Measurements from ENCODE around the gene OR2M3.

The OR2M3 gene, protein sequence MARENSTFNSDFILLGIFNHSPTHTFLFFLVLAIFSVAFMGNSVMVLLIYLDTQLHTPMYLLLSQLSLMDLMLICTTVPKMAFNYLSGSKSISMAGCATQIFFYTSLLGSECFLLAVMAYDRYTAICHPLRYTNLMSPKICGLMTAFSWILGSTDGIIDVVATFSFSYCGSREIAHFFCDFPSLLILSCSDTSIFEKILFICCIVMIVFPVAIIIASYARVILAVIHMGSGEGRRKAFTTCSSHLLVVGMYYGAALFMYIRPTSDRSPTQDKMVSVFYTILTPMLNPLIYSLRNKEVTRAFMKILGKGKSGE

DNA sequence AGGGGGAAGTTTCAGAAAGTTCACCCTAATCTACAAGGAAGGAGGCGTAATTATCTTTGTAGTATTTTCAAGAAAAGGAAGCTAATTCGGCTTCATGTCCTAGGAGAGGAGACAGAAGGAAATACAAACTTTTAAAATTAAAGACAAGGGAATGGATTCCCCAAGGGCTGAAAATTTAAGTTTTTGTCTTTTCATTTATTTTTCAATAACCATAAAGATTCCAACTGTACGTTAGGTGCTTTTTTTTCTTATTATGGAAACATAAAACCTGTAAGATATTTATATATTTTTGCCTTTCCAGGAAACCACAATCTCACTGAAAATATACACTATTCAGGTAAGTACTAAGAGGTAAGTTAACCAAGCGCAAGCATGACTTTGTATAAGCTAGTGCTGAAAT is at the start of gene OR2M3:
Gene OR2M3, plus strand, starts transcription at position 301 of the 400 bp plus-strand sequence. CDS start 5,803 bp downstream, outside the sequence.
- H3K27ac ChIP-seq, result no peak within 1 kb of the TSS
- no peak for TF ChIP-seq CTCF (IDR thresholded peaks at IDR 0.05)
- no peak within 1 kb of the TSS for H3K4me3 ChIP-seq (ENCODE audit: low read depth in 1 of 2, low read length in 1 of 2)
- H3K27me3 ChIP-seq, result no peaks in the 10 kb centered on the region
- H3K4me1 ChIP-seq (ENCODE audit: control insufficient read depth in 1 of 2, insufficient read depth in 1 of 2, low read depth in 1 of 2, low read length in 1 of 2), result no peaks in the 10 kb centered on the region
- H3K9me3 ChIP-seq, result no peaks in the 10 kb centered on the region
- H3K36me3 ChIP-seq, result no peaks in the 10 kb centered on the region

GRCh38 chr1:248152056-248152827 is 44.8 kb upstream of the OR2M3 start:
- no peak for TF ChIP-seq CTCF (IDR thresholded peaks at IDR 0.05)
- Histone ChIP-seq H3K27ac (no peak overlapping the region), H3K27me3 (no peaks in the 10 kb centered on the region), H3K4me3 (ENCODE audit: low read depth in 1 of 2, low read length in 1 of 2) (no peak overlapping the region), H3K4me1 (ENCODE audit: control insufficient read depth in 1 of 2, insufficient read depth in 1 of 2, low read depth in 1 of 2, low read length in 1 of 2) (no peaks in the 10 kb centered on the region), H3K9me3 (no peaks in the 10 kb centered on the region), H3K36me3 (no peaks in the 10 kb centered on the region)

- Histone ChIP-seq H3K4me1 (ENCODE audit: control insufficient read depth in 1 of 2, insufficient read depth in 1 of 2, low read depth in 1 of 2, low read length in 1 of 2) (no peaks in the 10 kb centered on the region), H3K4me3 (ENCODE audit: low read depth in 1 of 2, low read length in 1 of 2) (no peak overlapping the region), H3K27me3 (no peaks in the 10 kb centered on the region), H3K9me3 (no peaks in the 10 kb centered on the region), H3K36me3 (no peaks in the 10 kb centered on the region), H3K27ac (no peak overlapping the region)
- TF ChIP-seq CTCF (IDR thresholded peaks at IDR 0.05), result no peak
Observed at GRCh38 chr1:248155927-248156326, 41.1 kb upstream of the OR2M3 start.

DNA sequence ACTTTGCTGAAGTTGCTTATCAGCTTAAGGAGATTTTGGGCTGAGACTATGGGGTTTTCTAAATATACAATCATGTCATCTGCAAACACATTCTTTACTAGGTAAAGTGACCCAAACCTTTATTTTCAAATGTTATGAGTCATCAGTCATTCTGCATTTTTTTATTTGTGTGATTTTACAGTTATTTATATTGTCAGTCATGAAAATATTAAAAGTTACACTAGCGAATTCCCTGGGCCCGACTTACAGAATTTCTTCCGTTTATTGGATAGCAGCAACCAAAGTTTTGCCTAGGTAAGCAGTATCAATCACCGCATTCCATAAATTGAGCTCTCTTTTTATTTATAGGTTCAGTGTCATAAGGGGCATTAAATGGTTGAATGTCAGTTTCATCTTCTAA is 38.3 kb upstream of the OR2M3 start:
- no peak overlapping the region for H3K4me3 ChIP-seq (ENCODE audit: low read depth in 1 of 2, low read length in 1 of 2)
- H3K36me3 ChIP-seq, result no peaks in the 10 kb centered on the region
- no peaks in the 10 kb centered on the region for H3K4me1 ChIP-seq (ENCODE audit: control insufficient read depth in 1 of 2, insufficient read depth in 1 of 2, low read depth in 1 of 2, low read length in 1 of 2)
- TF ChIP-seq CTCF (IDR thresholded peaks at IDR 0.05), result no peak
- H3K27me3 ChIP-seq, result no peaks in the 10 kb centered on the region
- H3K9me3 ChIP-seq, result no peaks in the 10 kb centered on the region
- H3K27ac ChIP-seq, result no peak overlapping the region

DNA sequence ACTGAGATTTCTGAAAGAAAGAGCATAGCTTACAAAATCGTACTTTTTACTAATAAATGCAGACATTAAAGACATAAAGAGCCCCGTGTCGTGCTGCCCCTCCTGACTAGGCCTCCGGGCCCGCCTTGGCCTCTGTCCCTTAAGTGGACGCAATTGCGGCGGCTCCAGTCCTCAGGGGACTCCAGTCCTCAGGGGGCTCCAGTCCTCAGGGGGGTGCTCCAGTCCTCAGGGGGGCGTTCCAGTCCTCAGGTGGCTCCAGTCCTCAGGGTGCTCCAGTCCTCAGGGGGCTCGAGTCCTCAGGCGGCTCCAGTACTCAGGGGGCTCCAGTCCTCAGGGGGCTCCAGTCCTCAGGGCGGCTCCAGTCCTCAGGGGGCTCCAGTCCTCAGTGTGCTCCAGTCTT is 33.0 kb upstream of the OR2M3 start:
- Histone ChIP-seq H3K4me3 (ENCODE audit: low read depth in 1 of 2, low read length in 1 of 2) (no peak overlapping the region), H3K36me3 (no peaks in the 10 kb centered on the region), H3K27me3 (no peaks in the 10 kb centered on the region), H3K27ac (no peak overlapping the region), H3K9me3 (no peaks in the 10 kb centered on the region), H3K4me1 (ENCODE audit: control insufficient read depth in 1 of 2, insufficient read depth in 1 of 2, low read depth in 1 of 2, low read length in 1 of 2) (no peaks in the 10 kb centered on the region)
- TF ChIP-seq CTCF (IDR thresholded peaks at IDR 0.05), result no peak

Data from neutrophil (primary cell).